Astrocyte of the cerebellum (primary cell): ENCODE measurements around the gene RNF40.

Source experiments
- DNase-seq: peaks from one replicate; pipeline ENCODE4 v3.0.0-alpha.2; 2011; ENCODE audit warnings: low read depth
- H3K4me3 ChIP-seq: 2 replicates; pipeline ENCODE4 v1.5.1; 2011; ENCODE audit warnings: mild to moderate bottlenecking, low read depth, low read length, moderate library complexity
- in situ Hi-C: cut with HindIII; loops from 2 replicates; pipeline ENCODE4 v1.10.0; 2017; ENCODE audit warnings: low sequenced_read_pairs
- TF ChIP-seq, protein P1 (sequence below): IDR thresholded peaks from 2 replicates; pipeline ENCODE4 v1.5.1; 2012; ENCODE audit warnings: low read length, low read depth, moderate library complexity, mild to moderate bottlenecking; ENCODE audit errors: missing control alignments

RNF40 gene

DNA sequence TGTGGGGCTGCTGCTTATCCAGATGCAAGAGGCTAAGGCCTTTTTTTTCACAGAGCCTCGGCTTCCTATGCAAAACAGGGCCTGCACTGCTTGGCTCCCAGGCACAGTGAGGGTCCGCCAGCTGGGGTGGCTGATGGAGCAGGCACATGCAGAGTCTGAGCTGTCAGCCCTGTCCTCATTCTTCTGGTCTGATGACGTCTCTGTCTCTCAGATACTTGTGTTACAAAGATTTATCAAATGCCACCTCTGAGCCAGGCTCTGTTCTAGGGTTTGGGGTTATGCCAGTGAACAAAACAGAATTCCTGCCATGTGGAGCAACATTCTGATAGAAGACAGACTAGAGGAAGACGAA is 4.8 kb downstream of the RNF40 start:
- H3K4me3 ChIP-seq = no peak overlapping the region
- in situ Hi-C loops = no loop called here
- TF ChIP-seq, protein P1, sequence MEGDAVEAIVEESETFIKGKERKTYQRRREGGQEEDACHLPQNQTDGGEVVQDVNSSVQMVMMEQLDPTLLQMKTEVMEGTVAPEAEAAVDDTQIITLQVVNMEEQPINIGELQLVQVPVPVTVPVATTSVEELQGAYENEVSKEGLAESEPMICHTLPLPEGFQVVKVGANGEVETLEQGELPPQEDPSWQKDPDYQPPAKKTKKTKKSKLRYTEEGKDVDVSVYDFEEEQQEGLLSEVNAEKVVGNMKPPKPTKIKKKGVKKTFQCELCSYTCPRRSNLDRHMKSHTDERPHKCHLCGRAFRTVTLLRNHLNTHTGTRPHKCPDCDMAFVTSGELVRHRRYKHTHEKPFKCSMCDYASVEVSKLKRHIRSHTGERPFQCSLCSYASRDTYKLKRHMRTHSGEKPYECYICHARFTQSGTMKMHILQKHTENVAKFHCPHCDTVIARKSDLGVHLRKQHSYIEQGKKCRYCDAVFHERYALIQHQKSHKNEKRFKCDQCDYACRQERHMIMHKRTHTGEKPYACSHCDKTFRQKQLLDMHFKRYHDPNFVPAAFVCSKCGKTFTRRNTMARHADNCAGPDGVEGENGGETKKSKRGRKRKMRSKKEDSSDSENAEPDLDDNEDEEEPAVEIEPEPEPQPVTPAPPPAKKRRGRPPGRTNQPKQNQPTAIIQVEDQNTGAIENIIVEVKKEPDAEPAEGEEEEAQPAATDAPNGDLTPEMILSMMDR = no peak
- no peak for DNase-seq

DNA sequence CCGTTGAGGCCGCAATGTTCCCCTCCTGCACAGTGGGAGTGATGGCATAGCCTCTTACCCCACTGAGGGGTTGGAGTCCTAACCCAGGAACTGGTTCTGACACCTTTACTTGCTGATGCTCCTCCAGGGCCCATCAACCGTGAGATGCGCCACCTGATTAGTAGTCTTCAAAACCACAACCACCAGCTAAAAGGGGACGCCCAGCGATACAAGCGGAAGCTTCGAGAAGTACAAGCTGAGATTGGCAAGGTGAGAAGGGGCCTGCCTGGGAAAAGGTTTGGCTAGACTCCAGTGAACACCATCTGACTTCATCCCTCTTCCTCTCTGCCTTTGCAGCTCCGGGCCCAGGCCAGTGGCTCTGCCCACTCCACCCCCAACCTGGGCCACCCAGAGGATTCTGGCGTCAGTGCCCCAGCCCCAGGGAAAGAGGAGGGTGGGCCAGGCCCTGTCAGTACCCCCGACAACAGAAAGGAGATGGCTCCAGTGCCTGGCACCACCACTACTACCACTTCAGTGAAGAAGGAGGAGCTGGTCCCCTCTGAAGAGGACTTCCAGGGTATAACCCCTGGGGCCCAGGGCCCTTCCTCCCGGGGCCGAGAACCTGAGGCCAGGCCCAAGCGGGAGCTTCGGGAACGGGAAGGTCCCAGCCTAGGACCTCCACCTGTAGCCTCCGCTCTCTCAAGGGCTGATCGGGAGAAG is 5.8 kb downstream of the RNF40 start:
- TF ChIP-seq, protein P1 = no peak
- DNase-seq = no peak
- no peak overlapping the region for H3K4me3 ChIP-seq
- in situ Hi-C loops = no loop called here

DNA sequence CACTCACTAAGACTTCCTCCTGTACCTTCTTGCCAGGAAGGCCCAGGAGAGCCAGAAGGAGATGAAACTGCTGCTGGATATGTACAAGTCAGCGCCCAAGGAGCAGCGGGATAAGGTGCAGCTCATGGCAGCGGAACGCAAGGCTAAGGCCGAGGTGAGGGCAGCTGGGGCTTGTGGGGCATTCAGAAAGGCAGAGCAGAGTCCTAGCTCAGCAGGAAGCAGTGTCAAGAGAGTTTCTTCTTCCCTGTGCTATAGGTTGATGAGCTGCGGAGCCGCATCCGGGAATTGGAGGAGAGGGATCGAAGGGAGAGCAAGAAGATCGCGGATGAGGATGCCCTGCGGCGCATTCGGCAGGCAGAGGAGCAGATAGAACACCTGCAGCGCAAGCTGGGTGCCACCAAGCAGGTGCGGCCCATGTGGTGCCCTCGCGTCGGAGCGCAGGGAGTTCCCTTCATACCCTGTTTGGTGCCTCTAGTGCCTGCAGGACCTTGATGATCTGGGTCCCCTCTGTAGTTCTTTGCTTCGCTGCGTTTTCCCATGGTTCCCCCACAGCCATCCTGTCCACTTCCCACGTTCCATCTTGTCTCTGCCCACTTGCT is 6.6 kb downstream of the RNF40 start:
- TF ChIP-seq, protein P1 = no peak
- in situ Hi-C loops = no loop called here

DNA sequence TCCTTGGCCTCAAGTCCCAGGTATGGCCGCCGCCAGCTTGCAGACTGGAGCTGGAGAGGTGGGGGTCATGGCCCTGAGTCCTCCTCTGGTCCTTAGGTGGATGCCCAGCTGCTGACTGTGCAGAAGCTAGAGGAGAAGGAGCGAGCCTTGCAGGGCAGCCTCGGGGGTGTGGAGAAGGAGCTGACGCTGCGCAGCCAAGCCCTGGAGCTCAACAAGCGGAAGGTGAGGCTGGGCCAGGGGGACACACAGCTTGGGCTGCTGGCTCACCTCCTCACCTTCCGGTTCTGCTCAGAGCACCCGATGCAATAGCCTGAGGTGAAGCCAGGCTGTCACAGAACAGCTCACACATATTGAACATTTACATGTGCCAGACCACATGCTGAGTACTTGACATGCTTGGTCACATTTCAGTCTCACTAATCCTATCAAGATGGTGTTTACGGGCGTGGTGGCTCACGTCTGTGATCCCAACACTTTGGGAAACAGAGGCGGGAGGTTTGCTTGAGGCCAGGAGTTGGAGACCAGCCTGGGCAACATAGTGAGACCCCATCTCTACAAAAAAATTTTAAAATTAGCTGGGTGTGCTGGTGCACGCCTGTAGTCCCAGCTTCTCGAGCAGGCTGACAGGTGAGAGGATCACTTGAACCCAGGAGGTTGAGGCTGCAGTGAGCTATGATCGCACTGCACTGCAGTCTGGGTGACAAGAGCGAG is 7.4 kb downstream of the RNF40 start:
- in situ Hi-C loops = no loop called here
- TF ChIP-seq, protein P1 = no peak
- no peak overlapping the region for H3K4me3 ChIP-seq
- no peak for DNase-seq

More for the DNA sequence above, 6.6 kb downstream of the RNF40 start:
- DNase-seq = no peak
- no peak overlapping the region for H3K4me3 ChIP-seq

DNA sequence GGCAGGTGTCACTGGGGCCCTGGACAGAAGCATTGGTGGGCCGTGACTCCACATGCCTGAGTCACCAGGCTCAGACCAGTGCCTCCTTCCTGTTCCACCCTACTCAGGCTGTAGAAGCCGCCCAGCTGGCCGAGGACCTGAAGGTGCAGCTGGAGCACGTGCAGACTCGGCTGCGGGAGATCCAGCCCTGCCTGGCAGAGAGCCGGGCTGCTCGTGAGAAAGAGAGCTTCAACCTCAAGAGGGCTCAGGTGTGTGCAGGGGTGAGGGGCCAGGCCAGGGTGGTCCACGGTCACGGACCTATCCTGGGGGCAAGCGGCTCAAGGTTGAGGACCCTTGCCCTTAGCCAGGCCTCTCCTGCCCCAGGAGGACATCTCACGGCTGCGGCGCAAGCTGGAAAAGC is 9.6 kb downstream of the RNF40 start:
- TF ChIP-seq, protein P1 = no peak
- no peak overlapping the region for H3K4me3 ChIP-seq
- DNase-seq = no peak
- in situ Hi-C loops = no loop called here

DNA sequence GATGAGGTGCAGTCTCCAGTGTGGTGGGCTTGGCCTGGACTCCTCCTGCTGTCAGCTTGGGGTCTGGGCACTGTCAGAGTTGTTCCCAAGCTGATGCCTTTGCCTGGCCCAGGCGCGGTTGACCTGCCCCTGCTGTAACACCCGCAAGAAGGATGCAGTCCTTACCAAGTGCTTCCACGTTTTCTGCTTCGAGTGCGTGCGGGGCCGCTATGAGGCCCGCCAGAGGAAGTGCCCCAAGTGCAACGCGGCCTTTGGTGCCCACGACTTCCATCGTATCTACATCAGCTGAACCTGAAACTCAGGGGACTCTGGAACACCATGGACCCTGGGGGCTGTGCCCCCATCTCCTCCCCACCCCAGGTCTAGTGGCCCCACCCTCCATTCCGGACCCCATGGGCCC is 11.7 kb downstream of the RNF40 start:
- DNase-seq = no peak
- TF ChIP-seq, protein P1 = no peak
- no peak overlapping the region for H3K4me3 ChIP-seq
- in situ Hi-C loops = no loop called here
